HFF-Myc (cell line): ENCODE measurements around the gene SYT6.

Source experiments
- DNase-seq: peaks from one replicate; pipeline ENCODE4 v3.0.0-alpha.2; 2011; ENCODE audit warnings: low read depth; ENCODE audit errors: extremely low read depth
- H3K4me3 ChIP-seq: replicated peaks from 2 replicates; pipeline ENCODE4 v1.5.1; 2011; ENCODE audit warnings: low read depth, mild to moderate bottlenecking, control low read depth, low read length
- TF ChIP-seq, protein P1 (sequence below): IDR thresholded peaks from 2 replicates; pipeline ENCODE4 v1.5.1; 2012; ENCODE audit warnings: mild to moderate bottlenecking, low read depth, low read length, control low read depth; ENCODE audit errors: missing control alignments

SYT6 gene

DNA sequence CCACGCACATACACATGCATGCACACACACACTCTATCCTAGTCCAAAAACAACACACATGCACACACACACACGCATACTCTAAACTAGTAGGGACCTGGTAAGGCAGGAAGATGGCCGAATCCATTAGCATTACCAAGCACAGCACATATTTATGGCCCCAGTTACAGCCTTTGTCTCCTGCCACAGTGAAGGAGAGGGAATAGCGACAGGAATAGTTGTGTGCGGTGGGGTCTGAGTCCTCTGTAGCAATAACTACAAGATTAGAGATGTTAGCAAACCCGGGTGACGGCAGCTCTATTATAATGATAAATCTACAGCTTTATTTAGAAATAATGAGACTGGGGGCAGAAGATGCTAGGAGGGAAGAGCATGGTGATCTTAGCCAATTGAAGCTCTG is 20.5 kb downstream of the SYT6 start:
- H3K4me3 ChIP-seq, result no peak overlapping the region
- TF ChIP-seq, protein P1, sequence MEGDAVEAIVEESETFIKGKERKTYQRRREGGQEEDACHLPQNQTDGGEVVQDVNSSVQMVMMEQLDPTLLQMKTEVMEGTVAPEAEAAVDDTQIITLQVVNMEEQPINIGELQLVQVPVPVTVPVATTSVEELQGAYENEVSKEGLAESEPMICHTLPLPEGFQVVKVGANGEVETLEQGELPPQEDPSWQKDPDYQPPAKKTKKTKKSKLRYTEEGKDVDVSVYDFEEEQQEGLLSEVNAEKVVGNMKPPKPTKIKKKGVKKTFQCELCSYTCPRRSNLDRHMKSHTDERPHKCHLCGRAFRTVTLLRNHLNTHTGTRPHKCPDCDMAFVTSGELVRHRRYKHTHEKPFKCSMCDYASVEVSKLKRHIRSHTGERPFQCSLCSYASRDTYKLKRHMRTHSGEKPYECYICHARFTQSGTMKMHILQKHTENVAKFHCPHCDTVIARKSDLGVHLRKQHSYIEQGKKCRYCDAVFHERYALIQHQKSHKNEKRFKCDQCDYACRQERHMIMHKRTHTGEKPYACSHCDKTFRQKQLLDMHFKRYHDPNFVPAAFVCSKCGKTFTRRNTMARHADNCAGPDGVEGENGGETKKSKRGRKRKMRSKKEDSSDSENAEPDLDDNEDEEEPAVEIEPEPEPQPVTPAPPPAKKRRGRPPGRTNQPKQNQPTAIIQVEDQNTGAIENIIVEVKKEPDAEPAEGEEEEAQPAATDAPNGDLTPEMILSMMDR, result no peak

DNA sequence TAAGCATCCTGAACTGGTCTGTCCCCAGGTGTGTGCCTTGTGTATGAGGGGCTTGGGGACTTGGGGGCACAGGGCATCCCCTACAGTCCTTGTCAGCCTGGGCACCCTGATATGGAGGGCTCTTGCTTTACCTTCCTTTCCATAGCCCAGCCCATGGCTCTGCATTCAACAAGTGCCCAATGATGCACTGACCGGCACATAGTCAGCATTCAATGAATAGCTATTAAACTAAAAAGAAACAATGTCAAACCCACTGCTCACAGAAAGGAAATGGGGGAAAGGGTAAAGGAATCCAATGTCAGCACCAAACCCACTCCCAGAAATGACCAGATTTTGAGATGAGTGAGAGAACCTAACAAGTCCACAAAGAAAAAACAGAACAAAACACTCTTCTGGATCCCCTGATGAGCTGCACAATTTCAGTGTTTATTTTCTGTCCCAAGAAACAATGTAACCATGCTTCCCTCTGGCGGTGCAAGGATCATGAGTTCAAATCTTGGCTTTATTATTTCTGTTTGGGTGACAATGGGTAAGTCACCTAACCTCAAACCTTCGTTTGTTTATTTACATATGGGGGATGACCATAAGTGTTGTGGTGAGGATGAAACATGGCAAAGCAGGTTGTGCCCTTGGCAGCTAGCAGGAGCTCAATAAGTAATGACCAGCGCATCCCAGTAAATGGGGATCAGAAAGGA is 22.0 kb downstream of the SYT6 start:
- no peak overlapping the region for H3K4me3 ChIP-seq
- TF ChIP-seq, protein P1, result no peak
- DNase-seq, result no peak

More for the DNA sequence above, 20.5 kb downstream of the SYT6 start:
- no peak for DNase-seq

DNA sequence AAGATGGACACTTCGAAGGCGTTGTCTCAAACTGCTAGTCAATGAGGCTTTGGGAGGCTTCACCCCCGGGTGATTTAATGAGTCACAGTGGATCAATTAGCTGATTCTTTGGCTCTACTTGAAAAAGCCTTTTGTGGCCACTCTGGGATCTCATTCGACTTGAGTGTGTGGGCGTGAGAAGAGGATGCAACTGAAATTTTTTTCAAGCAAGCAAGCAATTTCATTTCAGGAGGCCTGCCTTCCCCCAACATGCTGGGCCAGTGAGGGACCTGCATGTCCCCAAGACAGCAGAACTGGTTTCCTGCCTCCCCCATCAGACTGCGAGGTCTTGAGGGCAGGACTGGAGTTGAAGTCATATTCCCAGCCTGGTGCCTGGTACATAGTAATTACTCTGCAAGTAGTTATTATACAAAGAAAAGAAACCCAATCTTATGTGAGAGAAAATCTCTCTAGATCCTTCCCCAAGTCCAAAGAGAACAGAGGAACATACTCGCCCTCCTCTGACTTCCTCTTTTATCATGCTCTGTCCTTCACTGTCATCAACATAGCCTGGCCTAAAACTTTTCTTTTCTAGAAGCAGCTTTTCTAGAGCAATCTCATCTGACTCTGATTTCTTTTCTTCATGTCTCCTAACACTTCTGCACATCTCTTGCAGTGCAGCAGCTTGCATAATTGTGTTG is 22.7 kb downstream of the SYT6 start:
- no peak overlapping the region for H3K4me3 ChIP-seq
- DNase-seq, result no peak
- TF ChIP-seq, protein P1, result no peak

DNA sequence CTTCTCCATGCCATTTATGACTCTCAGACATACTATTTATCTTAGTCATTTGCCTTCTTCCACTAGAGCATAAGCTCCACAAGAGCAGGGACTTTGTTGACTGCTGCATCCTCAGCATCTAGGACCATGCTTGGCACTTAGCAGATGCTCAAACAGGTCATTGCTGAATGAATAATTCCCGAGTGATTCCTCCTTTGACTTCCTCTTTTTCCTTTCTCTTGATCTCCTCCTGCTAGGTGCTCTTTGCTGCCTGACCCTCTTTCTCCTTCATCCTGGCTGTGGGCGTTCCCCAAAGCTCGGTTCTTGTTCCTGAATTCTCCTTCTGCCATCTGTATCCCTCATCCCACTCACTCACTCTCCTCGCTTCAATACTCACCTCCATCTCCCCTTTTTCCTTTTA is 23.5 kb downstream of the SYT6 start:
- DNase-seq, result no peak
- TF ChIP-seq, protein P1, result no peak
- H3K4me3 ChIP-seq, result no peak overlapping the region

DNA sequence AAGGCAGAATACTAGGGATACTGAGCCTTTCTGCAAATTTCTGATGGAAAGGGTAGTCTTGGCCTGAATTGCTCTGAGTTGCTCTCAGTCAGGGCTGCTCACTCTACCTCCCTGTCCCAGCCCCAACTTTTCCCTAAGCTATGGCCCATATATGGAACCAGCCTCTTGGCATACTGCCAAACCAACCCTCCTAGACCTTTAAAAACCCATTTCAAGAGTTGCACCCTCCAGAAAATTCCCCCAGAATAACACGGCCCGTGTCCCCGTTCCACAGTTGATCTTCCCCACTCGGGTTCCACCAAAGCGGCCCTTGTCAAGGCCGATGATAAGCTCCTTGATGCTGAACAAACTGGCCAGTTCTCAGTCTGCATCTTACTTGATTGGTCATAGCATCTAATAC is 25.4 kb downstream of the SYT6 start:
- TF ChIP-seq, protein P1, result no peak
- DNase-seq, result no peak
- H3K4me3 ChIP-seq, result no peak overlapping the region

DNA sequence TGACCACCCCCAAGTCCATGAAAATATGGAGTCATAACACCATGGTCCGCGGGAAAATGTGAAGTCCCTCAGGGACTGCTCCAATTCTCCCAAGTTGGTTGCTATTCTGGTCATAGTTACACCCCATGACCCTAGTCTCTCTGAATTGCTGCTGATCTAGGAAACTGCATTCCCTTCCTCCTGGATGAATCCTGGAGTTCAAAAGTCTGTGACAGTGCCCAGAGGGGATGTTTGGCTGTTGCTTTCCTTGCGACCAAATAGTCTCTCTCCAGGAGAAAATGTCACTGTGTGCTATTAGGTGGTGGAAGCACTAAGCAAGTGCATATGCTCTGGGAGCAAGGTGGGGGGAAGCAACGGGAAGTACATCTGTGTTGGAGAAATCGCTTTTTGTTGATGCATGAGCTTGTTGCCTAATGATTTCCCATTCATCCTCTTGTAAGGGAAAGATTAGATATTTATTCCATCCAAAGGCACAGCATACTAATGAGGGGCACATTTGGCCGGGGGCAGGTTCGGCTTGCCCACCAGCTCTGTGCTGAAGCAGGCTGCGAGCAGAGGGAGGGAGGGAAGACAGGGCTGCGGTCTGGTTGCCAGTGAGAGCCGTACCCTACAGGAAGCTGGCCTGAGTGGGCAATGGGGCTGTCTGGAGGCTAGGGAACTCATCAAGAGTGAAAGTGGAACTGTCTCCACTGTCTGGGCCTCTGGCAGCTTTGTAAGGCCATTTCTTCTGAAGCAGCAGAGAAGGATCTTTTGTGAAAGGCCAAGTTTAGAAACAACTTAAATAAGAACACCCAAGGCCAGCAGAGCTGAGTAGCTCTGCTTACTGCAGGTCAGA is 27.2 kb downstream of the SYT6 start:
- H3K4me3 ChIP-seq, result no peak overlapping the region
- no peak for DNase-seq
- TF ChIP-seq, protein P1, result no peak
